ENCODE data around the gene SSBP1.
A peak's percentile ranks its signal among the peaks of the same experiment; 100 is the strongest.

SSBP1 gene

GRCh38 chr7:141776374-141776773 lies 38.2 kb downstream of the SSBP1 start, which contains the start of gene TAS2R4:
TSS of gene TAS2R4 (plus strand) at chr7:141776674. CDS start at chr7:141778489, 1,815 bp downstream.
- DNase-seq (ENCODE audit: low read depth): no peak

- DNase-seq (ENCODE audit: low read depth): peak; percentile 4
Measured at GRCh38 chr7:141785706-141786552, 47.8 kb downstream of the SSBP1 start.

- no peak for DNase-seq (ENCODE audit: low read depth)
Measured at GRCh38 chr7:141788296-141788695, 50.1 kb downstream of the SSBP1 start.

- DNase-seq (ENCODE audit: low read depth): no peak
Measured at GRCh38 chr7:141789917-141790316, 51.8 kb downstream of the SSBP1 start, which contains the start of gene TAS2R5. TSS of gene TAS2R5 (plus strand) at chr7:141790217. CDS start at chr7:141790362, 145 bp downstream.

GRCh38 chr7:141792526-141792925 lies 54.4 kb downstream of the SSBP1 start:
- DNase-seq (ENCODE audit: low read depth): no peak

Data from activated gamma-delta T cell treated with anti-CD3 and anti-CD28 coated beads, Interleukin-2, amount 50 U/mL, for 16 hours (primary cell).